Endothelial cell of umbilical vein (primary cell): ENCODE results near the gene MED8. TPM values are rescaled to one million over a fixed set of nuclear protein-coding genes. Genes with fewer than 3 reads are reported as not detected.

Experiments
- BruUV-seq: library from RNA; stranded (reverse); fragments of 400-500 nt; replicated peaks from 2 replicates; lab custom pipeline; 2021; lab: Mats Ljungman, UMichigan
- CTCF ChIA-PET: fragments of 300-600, 350-600 bp; sonication (Branson Sonifier 250); formaldehyde crosslinking; loops from one replicate; lab custom pipeline; 2021; ENCODE audit warnings: antibody characterized with exemption, inconsistent platforms; lab: Charles Lee
- POLR2A ChIA-PET: fragments of 300-600, 350-600 bp; sonication (Branson Sonifier 250); formaldehyde crosslinking; loops from one replicate; lab custom pipeline; 2021; ENCODE audit warnings: antibody characterized with exemption, inconsistent platforms; lab: Charles Lee
- DNase-seq: peaks from one replicate; pipeline ENCODE4 v3.0.0-alpha.2; 2011; ENCODE audit warnings: low read depth, low spot score
- FAIRE-seq: peaks from 2 replicates; lab custom pipeline; 2011; peaks lifted over from hg19 to GRCh38; lab: Jason Lieb, UNC
- H2AFZ ChIP-seq: 2 replicates; pipeline ENCODE4 v1.6.0; 2012; ENCODE audit warnings: low read depth, low read length, control low read depth, inconsistent platforms
- H3K27ac ChIP-seq: 2 replicates; pipeline ENCODE4 v1.5.1; 2011; ENCODE audit warnings: low read depth, mild to moderate bottlenecking, control low read depth, low read length, moderate library complexity; ENCODE audit not compliant: insufficient read depth
- H3K27me3 ChIP-seq, 2 experiments: 2 replicates each; pipeline versions ENCODE4 v1.6.0 to v1.6.1; 2011; ENCODE audit warnings: low read length in 2 of 2, mixed read lengths in 1 of 2; ENCODE audit not compliant: control insufficient read depth in 2 of 2, insufficient read depth in 2 of 2
- H3K36me3 ChIP-seq, 2 experiments: 2 replicates in 1 of 2; 3 replicates in 1 of 2; pipeline ENCODE4 v1.5.1; 2011; ENCODE audit warnings: low read length in 2 of 2, mild to moderate bottlenecking in 1 of 2, moderate library complexity in 1 of 2; ENCODE audit not compliant: control insufficient read depth in 2 of 2, insufficient read depth in 2 of 2; ENCODE audit errors: extremely low read depth in 1 of 2
- H3K4me1 ChIP-seq: 3 replicates; pipeline ENCODE4 v1.5.1; 2011; ENCODE audit warnings: mild to moderate bottlenecking, low read length; ENCODE audit not compliant: control insufficient read depth, insufficient read depth; ENCODE audit errors: extremely low read depth
- H3K4me2 ChIP-seq: 2 replicates; pipeline ENCODE4 v1.6.1; 2011; ENCODE audit warnings: low read length, control low read depth, mixed read lengths; ENCODE audit not compliant: insufficient read depth
- H3K4me3 ChIP-seq, 3 experiments: fragments of 200-600 bp in 1 of 3; sonication (generic), shearing (Covaris generic) in 1 of 3; replicated peaks in 1 of 3; 2 replicates each; pipeline ENCODE4 v1.5.1; 2011 to 2016; ENCODE audit warnings: control low read depth in 3 of 3, low read length in 3 of 3, mild to moderate bottlenecking in 2 of 3, inconsistent platforms in 1 of 3, low read depth in 1 of 3, moderate library complexity in 1 of 3; ENCODE audit not compliant: insufficient read depth in 1 of 3
- H3K79me2 ChIP-seq: 2 replicates; pipeline ENCODE4 v1.6.0; 2012; ENCODE audit warnings: low read length, inconsistent platforms; ENCODE audit not compliant: control insufficient read depth, insufficient read depth
- H3K9ac ChIP-seq: replicated peaks from 2 replicates; pipeline ENCODE3; 2011; ENCODE audit warnings: low read length, control low read depth; ENCODE audit not compliant: insufficient read depth; ENCODE audit errors: extremely low read depth
- H3K9me1 ChIP-seq: replicated peaks from 3 replicates; pipeline ENCODE4 v1.6.0; 2011; ENCODE audit warnings: mild to moderate bottlenecking, low read length; ENCODE audit not compliant: control insufficient read depth, insufficient read depth; ENCODE audit errors: extremely low read depth
- H3K9me3 ChIP-seq: replicated peaks from 2 replicates; pipeline ENCODE4 v1.5.1; 2012; ENCODE audit warnings: low read length, inconsistent platforms; ENCODE audit not compliant: control insufficient read depth, insufficient read depth
- H4K20me1 ChIP-seq: replicated peaks from 2 replicates; pipeline ENCODE3; 2011; ENCODE audit warnings: mild to moderate bottlenecking, low read length; ENCODE audit not compliant: control insufficient read depth, insufficient read depth; ENCODE audit errors: extremely low read depth
- EZH2 ChIP-seq: IDR thresholded peaks from 2 replicates; pipeline ENCODE4 v1.6.1; 2012; ENCODE audit warnings: borderline replicate concordance, low read depth, mild to moderate bottlenecking, moderate library complexity, low read length, inconsistent platforms; ENCODE audit not compliant: severe bottlenecking
- FOS ChIP-seq: IDR thresholded peaks from 2 replicates; pipeline ENCODE4 v1.6.1; 2011; ENCODE audit warnings: mild to moderate bottlenecking, low read length, moderate library complexity, borderline replicate concordance; ENCODE audit not compliant: insufficient read depth
- GATA2 ChIP-seq: IDR thresholded peaks from 2 replicates; pipeline ENCODE4 v1.7.0; 2011; ENCODE audit warnings: low read depth, mild to moderate bottlenecking, moderate library complexity, mixed read lengths, low read length; ENCODE audit not compliant: insufficient read length, insufficient read depth
- JUN ChIP-seq: IDR thresholded peaks from 2 replicates; pipeline ENCODE4 v1.6.1; 2011; ENCODE audit warnings: borderline replicate concordance, low read depth; ENCODE audit not compliant: insufficient read length, insufficient read depth
- MYC ChIP-seq: IDR thresholded peaks from one replicate; pipeline ENCODE4 v1.6.1; 2011; ENCODE audit warnings: mild to moderate bottlenecking, low read depth, low read length
- POLR2A ChIP-seq: IDR thresholded peaks from 2 replicates; pipeline ENCODE4 v1.6.1; 2012; ENCODE audit warnings: low read depth, mild to moderate bottlenecking, control low read depth, low read length
- POLR2AphosphoS5 ChIP-seq: IDR thresholded peaks from 2 replicates; pipeline ENCODE4 v1.6.1; 2012; ENCODE audit warnings: low read depth, mild to moderate bottlenecking, control low read depth, low read length, moderate library complexity; ENCODE audit not compliant: insufficient read depth
- dilution Hi-C: fragments of 300-500 bp; cut with MboI; formaldehyde crosslinking; loops from one replicate; pipeline ENCODE4 v1.15.0; 2019; ENCODE audit warnings: low sequenced_read_pairs; ENCODE audit not compliant: extremely low pct_ligation_motif_present
- intact Hi-C: fragments of 100-400 bp; cut with micrococcal nuclease; formaldehyde crosslinking; loops from one replicate; pipeline ENCODE4 v1.10.0; 2022
- polyA plus RNA-seq, 4 experiments: library from polyadenylated mRNA; depleted of rRNA in 3 of 4; stranded (reverse) in 3 of 4; unstranded in 1 of 4; fragments of >200 nt; gene quantifications; 2 replicates each; pipeline versions ENCODE4 v1.2.1 to v1.2.3, GENCODE V29; 2011 to 2012; ENCODE audit warnings: missing spikeins in 1 of 4
- total RNA-seq: library from RNA; stranded (reverse); gene quantifications from 2 replicates; pipeline ENCODE4 v1.2.3, GENCODE V29; 2021
- TF ChIP-seq, protein P1 (sequence below), 2 donors: IDR thresholded peaks; 1 replicate in 1 of 2; 2 replicates in 1 of 2; pipeline ENCODE4 v1.5.1; 2011; ENCODE audit warnings: low read length in 2 of 2, mild to moderate bottlenecking in 2 of 2, moderate library complexity in 2 of 2, control low read depth in 1 of 2, inconsistent platforms in 1 of 2, low read depth in 1 of 2; ENCODE audit not compliant: insufficient read depth in 1 of 2; ENCODE audit errors: extremely low read depth in 1 of 2
- TF ChIP-seq, protein P2 (sequence below): IDR thresholded peaks from 2 replicates; pipeline ENCODE4 v1.6.1; 2011; ENCODE audit not compliant: insufficient read depth, insufficient read length

MED8 gene
- total and polyA plus RNA-seq, 2 donors (not counting 3 experiments of a cell fraction or from before 2014, with no cell fraction given): 19.6 to 45.6 TPM

- intact Hi-C loops (loop anchor here (1.0 kb wide), 1 partner anchor 15 kb away; no protein-coding TSS in a partner anchor), dilution Hi-C loops (no loop called here)
- H3K27ac ChIP-seq: no peak overlapping the region
- DNase-seq (no peak), FAIRE-seq (peak; percentile 18)
- BruUV-seq: no TSS peak
- H3K4me1 ChIP-seq: peaks cover 18% of the 10 kb centered on the region
- ChIA-PET POLR2A (interaction anchor here (0.7 to 1.2 kb wide), 2 partner anchors 11 to 26 kb away, joined by 3 to 5 read pairs; no protein-coding TSS in a partner anchor), CTCF (interaction anchor here (1.4 to 3.7 kb wide), 3 partner anchors 26 to 161 kb away, joined by 4 to 13 read pairs (median 10); partner anchors contain the start of gene CDC20)
- H3K4me2 ChIP-seq: peak overlapping the region; percentile 93
- no peaks in the 10 kb centered on the region for H4K20me1 ChIP-seq
- peaks cover 13 to 34% of the 10 kb centered on the region in 2 experiments for H3K36me3 ChIP-seq
- H3K9ac ChIP-seq: peak overlapping the region; percentile 87
- H2AFZ ChIP-seq: no peak overlapping the region
- no peaks in the 10 kb centered on the region for H3K9me3 ChIP-seq
- TF ChIP-seq EZH2: no peak
- TF ChIP-seq FOS: no peak
- TF ChIP-seq GATA2: no peak
- no peak for TF ChIP-seq MYC
- TF ChIP-seq JUN: no peak
- TF ChIP-seq, protein P1, sequence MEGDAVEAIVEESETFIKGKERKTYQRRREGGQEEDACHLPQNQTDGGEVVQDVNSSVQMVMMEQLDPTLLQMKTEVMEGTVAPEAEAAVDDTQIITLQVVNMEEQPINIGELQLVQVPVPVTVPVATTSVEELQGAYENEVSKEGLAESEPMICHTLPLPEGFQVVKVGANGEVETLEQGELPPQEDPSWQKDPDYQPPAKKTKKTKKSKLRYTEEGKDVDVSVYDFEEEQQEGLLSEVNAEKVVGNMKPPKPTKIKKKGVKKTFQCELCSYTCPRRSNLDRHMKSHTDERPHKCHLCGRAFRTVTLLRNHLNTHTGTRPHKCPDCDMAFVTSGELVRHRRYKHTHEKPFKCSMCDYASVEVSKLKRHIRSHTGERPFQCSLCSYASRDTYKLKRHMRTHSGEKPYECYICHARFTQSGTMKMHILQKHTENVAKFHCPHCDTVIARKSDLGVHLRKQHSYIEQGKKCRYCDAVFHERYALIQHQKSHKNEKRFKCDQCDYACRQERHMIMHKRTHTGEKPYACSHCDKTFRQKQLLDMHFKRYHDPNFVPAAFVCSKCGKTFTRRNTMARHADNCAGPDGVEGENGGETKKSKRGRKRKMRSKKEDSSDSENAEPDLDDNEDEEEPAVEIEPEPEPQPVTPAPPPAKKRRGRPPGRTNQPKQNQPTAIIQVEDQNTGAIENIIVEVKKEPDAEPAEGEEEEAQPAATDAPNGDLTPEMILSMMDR (IDR thresholded peaks at IDR 0.05; ENCODE audit: extremely low read depth in 1 of 2, insufficient read depth in 1 of 2, low read depth in 1 of 2, low read length in 2 of 2): no peak
- TF ChIP-seq, protein P2, sequence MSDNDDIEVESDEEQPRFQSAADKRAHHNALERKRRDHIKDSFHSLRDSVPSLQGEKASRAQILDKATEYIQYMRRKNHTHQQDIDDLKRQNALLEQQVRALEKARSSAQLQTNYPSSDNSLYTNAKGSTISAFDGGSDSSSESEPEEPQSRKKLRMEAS: no peak
- no peak for TF ChIP-seq POLR2AphosphoS5
- no peak for TF ChIP-seq POLR2A
- H3K27me3 ChIP-seq: no peaks in the 10 kb centered on the region
- H3K4me3 ChIP-seq: peak overlapping the region; percentile 83 to 98 (median 96)
- H3K9me1 ChIP-seq: no peaks in the 10 kb centered on the region
- peaks cover 34% of the 10 kb centered on the region for H3K79me2 ChIP-seq
These were observed 987 bp downstream of the MED8 start for GRCh38 chr1:43388613-43389012.
